GM23248 (cell line): ENCODE data around the gene RPS27L.

Experiments used
- EZH2 ChIP-seq: fragments of 200-600 bp; sonication (generic); IDR thresholded peaks from 2 replicates; pipeline ENCODE4 v1.6.1; 2018; ENCODE audit warnings: antibody characterized with exemption, mild to moderate bottlenecking; ENCODE audit not compliant: insufficient read depth, poor library complexity, severe bottlenecking
- EZH2phosphoT487 ChIP-seq: fragments of 200-600 bp; sonication (generic); IDR thresholded peaks from 2 replicates; pipeline ENCODE4 v1.6.1; 2018; ENCODE audit warnings: antibody characterized with exemption, moderate library complexity, mild to moderate bottlenecking, low read depth; ENCODE audit not compliant: insufficient read depth

GRCh38 chr15:63155486-63155885 lies 1.8 kb downstream of the RPS27L start:
- TF ChIP-seq EZH2phosphoT487 (no peak), EZH2 (no peak)
